Ovary (tissue), 9 donors: ENCODE data around the gene CALCR. TPM values are rescaled to one million over a fixed set of nuclear protein-coding genes. Genes with fewer than 3 reads are reported as not detected.

ENCODE experiments used
- DNase-seq, 5 donors: peaks; one replicate each; pipeline ENCODE4 v3.0.0-alpha.2; 2019 to 2020
- H3K27ac ChIP-seq, 2 donors: fragments of 200-600 bp; one replicate each; pipeline versions ENCODE4 v1.5.1 to v1.8.0; 2019 to 2022
- H3K27me3 ChIP-seq: fragments of 200-600 bp; one replicate; pipeline ENCODE4 v1.8.0; 2022
- H3K36me3 ChIP-seq: fragments of 200-600 bp; sonication (generic); one replicate; pipeline ENCODE4 v1.5.1; 2019
- H3K4me1 ChIP-seq: one replicate; pipeline ENCODE4 v1.8.1; 2013; ENCODE audit warnings: mild to moderate bottlenecking, moderate library complexity; ENCODE audit not compliant: insufficient read depth
- H3K4me3 ChIP-seq: fragments of 200-600 bp; sonication (generic); one replicate; pipeline ENCODE4 v1.5.1; 2017
- H3K9me3 ChIP-seq, 2 donors: fragments of 200-600 bp in 1 of 2; sonication (generic) in 1 of 2; one replicate each; pipeline versions ENCODE4 v1.5.1 to v1.8.1; 2013 to 2019; ENCODE audit warnings: mild to moderate bottlenecking in 1 of 2, moderate library complexity in 1 of 2
- EP300 ChIP-seq: sonication (generic); formaldehyde crosslinking; IDR thresholded peaks from one replicate; pipeline ENCODE4 v1.6.1; 2017; ENCODE audit warnings: antibody characterized with exemption
- POLR2A ChIP-seq: fragments of 450-650 bp; IDR thresholded peaks from one replicate; pipeline ENCODE4 v1.6.1; 2017; ENCODE audit warnings: antibody characterized with exemption, mild to moderate bottlenecking, moderate library complexity
- WGBS, 3 donors: extraction: QIAGEN DNeasy Blood & Tissue Kit in 1 of 3; methylation state at CpG; one replicate each; pipeline versions ENCODE4 v1.1.5 to v1.1.7; 2013 to 2017; 5-methylcytosine and 5-hydroxymethylcytosine counted together
- intact Hi-C, 4 donors: fragments of 100-400 bp; cut with DNase I; formaldehyde crosslinking; loops; one replicate each; pipeline versions ENCODE4 v1.11.0 to v1.15.1; 2022 to 2023
- polyA plus RNA-seq, 2 donors: library from polyadenylated mRNA; stranded (reverse); fragments of 200-250 nt in 1 of 2; fragments of 350-450 nt in 1 of 2; fragmentation: Illumina TruSeq in 1 of 2; extraction: RNeasy Lipid Tissue Mini Kit (QIAGEN cat#74804) in 1 of 2; gene quantifications; one replicate each; pipeline ENCODE4 v1.2.3, GENCODE V29; 2013 to 2014
- total RNA-seq, 7 donors: library from RNA; depleted of rRNA in 2 of 7; stranded (reverse); fragments of >200 nt in 2 of 7; fragmentation: NEBNext Ultra II Directional in 3 of 7; extraction: Animal tissue kit (Norgen Biotek cat#: 25700) in 3 of 7; gene quantifications; one replicate each; pipeline versions ENCODE4 v1.1.0 to v1.2.4, GENCODE V29; 2016 to 2023
- TF ChIP-seq, protein P1 (sequence below), 3 donors: fragments of 450-650 bp in 2 of 3; fragments of 200-600 bp in 1 of 3; IDR thresholded peaks; one replicate each; pipeline versions ENCODE4 v1.5.1 to v1.8.0; 2016 to 2022; ENCODE audit warnings: antibody characterized with exemption in 3 of 3, mild to moderate bottlenecking in 1 of 3
- donor health status: DM: no; HTN: no; CAD: no; lungs with moderate emphysema.
- donor health status: DM: no; HTN: no; CAD: no.
- donor health status: Bipolar disorder and iron deficiency.
- donor health status: DM: yes; HTN: yes; CAD: no.
- donor health status: DM: no; HTN: no; CAD: no.
- donor health status: DM: yes; HTN: yes; CAD: no.

The CALCR gene
- total and polyA plus RNA-seq, 9 donors, result 0.02 to 0.25 (median 0.10) TPM; not detected in 6

DNA sequence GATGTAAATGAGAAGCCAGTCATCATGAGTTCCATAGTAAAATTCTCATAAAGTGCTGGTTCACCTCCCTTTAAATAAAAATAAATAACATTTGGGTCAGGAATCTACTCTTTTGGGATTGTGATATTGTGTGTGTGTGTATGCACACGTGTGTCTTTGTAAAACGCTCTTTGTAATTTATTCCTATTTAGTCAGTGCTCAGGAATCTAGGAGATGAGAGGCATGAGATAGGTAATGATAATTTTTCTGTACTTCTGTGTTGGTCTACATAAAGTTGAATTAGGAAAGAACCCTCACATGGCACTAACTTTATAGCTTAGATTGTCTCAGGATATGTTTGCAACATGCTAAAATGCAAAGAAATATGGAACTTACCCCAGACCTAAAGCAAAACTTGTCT is 4.9 kb upstream of the CALCR start:
- Histone ChIP-seq H3K27me3 (no peaks in the 10 kb centered on the region), H3K4me3 (no peak overlapping the region), H3K9me3 (no peaks in the 10 kb centered on the region), H3K27ac (no peak overlapping the region), H3K36me3 (no peaks in the 10 kb centered on the region), H3K4me1 (no peaks in the 10 kb centered on the region)
- intact Hi-C loops, result no loop called here
- TF ChIP-seq, protein P1, sequence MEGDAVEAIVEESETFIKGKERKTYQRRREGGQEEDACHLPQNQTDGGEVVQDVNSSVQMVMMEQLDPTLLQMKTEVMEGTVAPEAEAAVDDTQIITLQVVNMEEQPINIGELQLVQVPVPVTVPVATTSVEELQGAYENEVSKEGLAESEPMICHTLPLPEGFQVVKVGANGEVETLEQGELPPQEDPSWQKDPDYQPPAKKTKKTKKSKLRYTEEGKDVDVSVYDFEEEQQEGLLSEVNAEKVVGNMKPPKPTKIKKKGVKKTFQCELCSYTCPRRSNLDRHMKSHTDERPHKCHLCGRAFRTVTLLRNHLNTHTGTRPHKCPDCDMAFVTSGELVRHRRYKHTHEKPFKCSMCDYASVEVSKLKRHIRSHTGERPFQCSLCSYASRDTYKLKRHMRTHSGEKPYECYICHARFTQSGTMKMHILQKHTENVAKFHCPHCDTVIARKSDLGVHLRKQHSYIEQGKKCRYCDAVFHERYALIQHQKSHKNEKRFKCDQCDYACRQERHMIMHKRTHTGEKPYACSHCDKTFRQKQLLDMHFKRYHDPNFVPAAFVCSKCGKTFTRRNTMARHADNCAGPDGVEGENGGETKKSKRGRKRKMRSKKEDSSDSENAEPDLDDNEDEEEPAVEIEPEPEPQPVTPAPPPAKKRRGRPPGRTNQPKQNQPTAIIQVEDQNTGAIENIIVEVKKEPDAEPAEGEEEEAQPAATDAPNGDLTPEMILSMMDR (IDR thresholded peaks at IDR 0.05), result no peak
- TF ChIP-seq POLR2A, result no peak
- TF ChIP-seq EP300, result no peak
- DNase-seq, result no peak
- 69 to 85% (median 74%) methylated on average over 2 of the region's 2 CpGs for WGBS, 3 donors

DNA sequence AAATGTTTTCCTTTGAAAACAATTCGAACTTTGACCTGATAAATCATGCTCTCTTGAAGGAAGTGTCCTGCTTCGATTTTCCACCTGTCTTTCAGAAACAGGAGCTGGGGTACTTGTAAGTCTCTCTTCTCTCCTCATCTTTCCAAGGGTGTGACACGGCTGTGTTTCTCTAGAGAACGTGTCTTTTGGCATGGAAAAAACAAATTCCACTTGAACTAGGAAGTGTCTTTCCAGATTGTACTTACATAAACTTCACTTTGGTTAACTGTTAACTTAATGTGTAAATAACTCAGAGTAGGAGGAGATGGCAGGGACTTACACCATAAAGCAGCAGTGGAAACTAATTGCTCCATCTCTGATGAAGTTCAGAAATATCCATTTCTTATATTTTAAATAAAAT is 4.2 kb upstream of the CALCR start:
- no peak overlapping the region for H3K4me3 ChIP-seq
- H3K36me3 ChIP-seq, result no peaks in the 10 kb centered on the region
- no peaks in the 10 kb centered on the region for H3K9me3 ChIP-seq
- no peaks in the 10 kb centered on the region for H3K27me3 ChIP-seq
- H3K4me1 ChIP-seq, result no peaks in the 10 kb centered on the region
- H3K27ac ChIP-seq, result no peak overlapping the region
- intact Hi-C loops, result no loop called here
- WGBS, 3 donors, result 27 to 36% (median 35%) methylated on average over 4 of the region's 4 CpGs
- DNase-seq, result no peak
- TF ChIP-seq EP300, result no peak
- TF ChIP-seq POLR2A, result no peak
- TF ChIP-seq, protein P1 (IDR thresholded peaks at IDR 0.05), result no peak

- intact Hi-C loops, result no loop called here
- no peaks in the 10 kb centered on the region for H3K36me3 ChIP-seq
- no peak overlapping the region for H3K27ac ChIP-seq
- DNase-seq, result no peak
- H3K4me1 ChIP-seq, result no peaks in the 10 kb centered on the region
- H3K4me3 ChIP-seq, result no peak overlapping the region
- H3K27me3 ChIP-seq, result no peaks in the 10 kb centered on the region
- no peak for TF ChIP-seq POLR2A
- no peak for TF ChIP-seq EP300
- TF ChIP-seq, protein P1 (IDR thresholded peaks at IDR 0.05), result no peak
- no peaks in the 10 kb centered on the region for H3K9me3 ChIP-seq
- 5 to 6% (median 5%) methylated on average over 21 of the region's 21 CpGs for WGBS, 3 donors
These were observed 1.3 kb upstream of the CALCR start for GRCh38 chr7:93575555-93576399.

- intact Hi-C loops, result no loop called here
- Histone ChIP-seq H3K27ac (no peak overlapping the region), H3K4me3 (no peak overlapping the region), H3K4me1 (no peaks in the 10 kb centered on the region), H3K27me3 (no peaks in the 10 kb centered on the region), H3K36me3 (no peaks in the 10 kb centered on the region), H3K9me3 (no peaks in the 10 kb centered on the region)
- 1 to 2% (median 2%) methylated on average over 19 of the region's 19 CpGs for WGBS, 3 donors
- no peak for TF ChIP-seq EP300
- no peak for TF ChIP-seq POLR2A
- TF ChIP-seq, protein P1 (IDR thresholded peaks at IDR 0.05), result no peak
- DNase-seq, result no peak
These were observed 267 bp downstream of the CALCR start for GRCh38 chr7:93574269-93574645.
